GM21576 (cell line): ENCODE results near the gene TM7SF2.

Experiments
- ATAC-seq: cut with Tn5 transposase; IDR thresholded peaks from one replicate; pipeline ENCODE4 v1.9.1; 2021; ENCODE audit warnings: mild to moderate bottlenecking, moderate library complexity; ENCODE audit not compliant: unreplicated experiment

The TM7SF2 gene

GRCh38 chr11:65111744-65112545, at the start of gene TM7SF2:
TSS of gene TM7SF2 (plus strand) at chr11:65111872. CDS start at chr11:65112016, 144 bp downstream.
- ATAC-seq = peak; percentile 61

DNA sequence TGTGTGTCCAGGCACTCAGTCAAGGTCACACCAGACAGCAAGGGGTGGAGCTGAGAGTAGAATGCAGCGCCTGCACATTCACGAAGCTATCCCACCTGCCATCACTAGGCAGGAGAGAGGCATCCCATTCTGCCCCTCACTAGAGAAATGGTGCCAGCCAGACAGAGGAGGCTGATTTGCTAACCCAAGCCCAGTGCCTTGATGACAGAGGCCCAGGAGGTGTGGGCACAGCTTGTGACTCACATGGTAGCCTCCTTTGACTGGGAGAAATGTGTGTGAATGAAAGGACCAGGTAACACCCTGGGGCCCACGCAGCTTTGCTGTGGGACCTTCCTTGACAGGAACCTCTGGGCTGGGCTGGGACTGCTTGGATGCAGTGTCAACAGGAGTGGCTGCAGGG, 48.1 kb upstream of the TM7SF2 start:
- no peak for ATAC-seq

- no peak for ATAC-seq
Observed at GRCh38 chr11:65064847-65065240, 46.8 kb upstream of the TM7SF2 start.

DNA sequence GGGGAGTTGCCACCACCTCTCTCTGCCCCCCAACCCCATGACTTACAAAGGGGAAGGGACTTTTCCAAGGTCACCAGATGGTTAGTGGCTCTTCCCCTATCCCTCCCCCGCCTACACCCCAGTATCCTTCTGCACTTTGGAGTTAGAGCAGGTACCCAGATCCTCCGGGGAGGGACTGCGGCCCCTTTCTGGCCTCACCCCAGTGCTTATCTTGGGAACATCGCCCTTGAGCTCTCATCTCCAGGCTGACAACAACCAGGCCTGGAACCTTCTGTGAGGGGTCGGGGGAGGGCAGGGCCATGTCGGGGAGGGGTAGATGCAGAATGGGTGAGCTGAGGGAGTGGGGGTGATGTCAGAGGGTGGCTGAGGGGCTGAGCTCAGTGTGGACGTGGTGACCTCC, 45.8 kb upstream of the TM7SF2 start:
- ATAC-seq = no peak

GRCh38 chr11:65066315-65066714, 45.4 kb upstream of the TM7SF2 start:
- ATAC-seq = no peak

DNA sequence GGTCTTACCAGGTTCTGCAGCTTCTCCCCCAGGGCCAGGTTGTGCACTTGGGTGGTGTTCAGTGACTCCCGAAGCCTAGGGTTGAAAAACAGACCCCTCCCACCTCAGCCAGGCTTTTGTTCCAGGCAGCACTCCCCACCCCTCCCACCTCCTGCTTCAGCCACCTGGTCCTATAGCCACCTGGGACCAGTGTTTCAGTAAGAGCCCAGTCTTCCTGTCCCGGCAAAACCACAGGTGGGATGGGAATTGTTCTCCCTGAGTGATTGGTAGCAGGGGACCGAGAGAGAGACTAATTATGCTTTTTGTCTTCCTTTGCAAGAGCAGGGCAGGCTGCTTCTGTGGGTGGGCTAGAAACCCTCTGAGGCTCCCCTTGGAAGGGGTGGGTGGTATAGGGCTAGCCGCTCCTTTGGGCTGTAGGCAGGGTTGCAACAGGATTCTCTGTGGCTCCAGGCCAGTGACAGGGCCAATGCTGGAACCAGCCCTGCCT, 44.8 kb upstream of the TM7SF2 start:
- ATAC-seq = no peak

DNA sequence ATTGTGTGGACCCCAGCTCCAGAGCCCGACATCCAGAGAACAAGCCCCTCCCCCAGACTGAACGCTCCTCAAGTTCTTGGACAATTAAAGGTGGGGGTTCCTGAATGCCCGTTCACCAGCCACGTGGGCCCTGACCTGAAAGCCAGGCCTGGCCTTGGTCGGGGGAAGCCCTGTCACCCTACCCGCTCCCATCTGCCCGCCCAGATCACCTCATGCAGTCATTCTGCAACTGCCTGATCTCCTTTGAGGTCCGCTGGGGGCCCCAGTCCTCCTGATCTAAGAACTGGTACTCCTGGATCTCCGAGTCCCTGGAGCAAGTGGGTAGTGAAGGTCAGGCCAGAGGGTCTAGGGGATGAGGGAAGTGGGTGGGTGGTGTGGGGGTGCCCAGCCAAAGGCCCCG, 44.2 kb upstream of the TM7SF2 start:
- ATAC-seq = no peak

DNA sequence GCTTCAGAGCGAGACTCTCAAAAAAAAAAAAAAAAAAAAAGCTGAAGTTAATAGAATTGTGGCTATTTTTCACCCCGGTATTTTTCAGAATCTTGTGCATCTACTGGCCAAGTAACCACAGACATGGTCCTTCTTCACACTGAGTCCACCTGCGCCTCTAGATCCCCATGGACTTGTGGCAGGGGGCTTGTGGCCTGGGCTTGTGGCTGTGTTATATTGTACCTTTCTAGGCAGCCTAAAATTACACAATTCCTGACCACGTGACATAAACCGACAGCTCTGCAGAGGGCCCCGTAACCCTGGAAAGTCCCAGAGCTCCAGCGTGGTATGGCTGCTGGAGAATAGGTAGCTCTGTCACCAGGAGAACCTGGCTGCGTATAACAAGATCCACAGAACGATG, 42.5 kb upstream of the TM7SF2 start:
- no peak for ATAC-seq

- no peak for ATAC-seq
Observed at GRCh38 chr11:65071907-65072630, 39.6 kb upstream of the TM7SF2 start.

DNA sequence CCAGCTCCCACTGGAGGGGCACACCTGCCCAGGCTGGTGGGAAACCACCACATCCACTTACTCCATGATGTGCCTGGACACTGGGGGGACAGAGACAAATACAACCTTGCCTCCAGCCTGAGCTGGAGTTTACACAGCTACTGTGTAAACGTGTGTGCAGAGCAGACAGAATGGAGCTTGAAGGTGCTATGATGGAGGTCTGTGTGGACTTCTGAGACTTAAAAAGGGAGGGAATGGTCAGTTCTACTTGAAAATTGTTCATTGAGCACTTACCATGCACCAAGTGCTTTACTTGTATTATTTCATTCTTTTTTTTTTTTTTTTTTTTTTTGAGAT, 39.1 kb upstream of the TM7SF2 start:
- ATAC-seq = no peak

- no peak for ATAC-seq
Observed at GRCh38 chr11:65077451-65077850, 34.2 kb upstream of the TM7SF2 start.

DNA sequence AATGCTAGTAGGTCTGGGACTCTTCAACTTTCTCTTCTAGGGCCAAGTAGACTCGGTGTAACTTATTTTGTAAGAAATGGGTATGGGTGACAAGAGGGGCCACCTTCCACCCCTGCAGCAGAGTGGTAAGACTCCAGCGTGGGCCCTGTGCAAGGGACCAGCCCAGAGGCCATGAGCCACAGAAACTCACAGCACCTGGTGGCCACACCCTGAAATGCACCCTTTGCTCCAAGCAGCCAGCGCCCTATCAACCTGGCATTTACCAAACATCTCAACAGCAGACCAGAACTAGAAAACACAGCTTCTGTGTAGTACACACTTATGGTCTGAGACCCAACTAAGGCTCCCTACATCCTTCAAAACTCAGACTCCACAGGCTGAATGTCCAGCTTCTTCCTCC, 33.5 kb upstream of the TM7SF2 start:
- ATAC-seq = no peak

DNA sequence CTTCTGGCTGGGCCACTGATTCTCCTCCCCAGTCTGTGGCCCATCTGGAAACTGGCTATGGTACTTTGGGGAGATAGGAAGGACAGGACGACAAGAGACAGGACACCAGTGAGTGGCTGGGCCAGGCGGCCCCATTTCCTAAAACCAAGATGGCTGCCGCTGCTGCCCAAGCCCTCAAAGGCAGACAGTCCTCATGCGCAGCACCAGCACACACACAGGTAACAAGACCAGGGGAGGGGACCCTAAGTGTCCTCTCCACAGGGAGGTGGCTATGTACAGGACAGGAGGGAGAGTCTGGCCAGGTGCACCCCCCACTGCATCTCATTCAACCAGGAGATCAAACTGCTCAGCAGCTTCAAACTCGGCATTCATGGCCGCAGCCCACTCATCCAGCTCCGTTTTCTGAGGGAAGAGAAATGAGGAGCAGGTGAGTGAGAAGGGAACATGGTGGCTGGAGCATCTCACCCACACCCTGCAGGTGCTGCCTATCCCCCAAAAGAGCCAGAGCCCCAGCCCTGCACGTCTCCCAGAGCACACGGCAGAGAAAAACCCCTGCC, 32.8 kb upstream of the TM7SF2 start:
- no peak for ATAC-seq

DNA sequence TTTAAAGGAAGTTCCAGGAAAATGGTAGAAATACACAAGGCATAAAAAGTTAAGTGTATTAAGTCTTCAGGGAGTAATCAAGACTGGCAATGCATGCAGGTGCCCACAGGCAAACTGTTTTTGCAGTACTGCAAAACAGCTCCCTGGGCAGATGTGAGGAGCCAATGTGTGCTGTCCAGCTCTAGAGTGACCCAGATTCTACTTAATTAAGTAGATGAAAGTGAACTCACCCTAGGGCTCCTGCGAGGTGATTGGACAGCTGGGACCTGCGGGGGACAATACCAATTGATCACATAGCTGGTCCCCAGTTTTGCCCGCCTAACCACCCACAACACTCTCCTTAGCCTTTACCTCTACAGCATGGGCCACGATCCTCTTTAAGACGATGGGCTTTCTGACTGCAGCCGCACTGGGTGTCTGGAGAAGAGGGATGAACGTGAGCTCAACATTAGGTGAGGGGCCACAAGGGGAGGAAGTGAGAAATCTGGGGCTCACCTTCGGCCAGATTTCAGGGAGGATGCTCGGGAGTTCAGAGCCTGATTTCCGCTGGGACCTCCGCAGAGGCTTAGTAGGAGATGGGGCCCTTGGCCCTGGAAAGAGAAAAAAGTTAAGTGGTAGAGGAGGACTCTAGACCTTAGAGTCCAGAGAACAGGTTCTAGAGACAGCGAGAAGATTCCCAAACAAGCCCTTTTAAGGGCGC, 28.4 kb upstream of the TM7SF2 start:
- ATAC-seq = peak; percentile 11

- peak; percentile 71 for ATAC-seq
Observed at GRCh38 chr11:65083834-65084597, 27.7 kb upstream of the TM7SF2 start, which contains the start of the genes CDCA5 and ZFPL1. TSS of gene CDCA5 (minus strand) at chr11:65084040. CDS start at chr11:65083978, 62 bp downstream. TSS of gene ZFPL1 (plus strand) at chr11:65084222. CDS start at chr11:65084699, 477 bp downstream.

- no peak for ATAC-seq
Observed at GRCh38 chr11:65084598-65085375, 26.9 kb upstream of the TM7SF2 start.

DNA sequence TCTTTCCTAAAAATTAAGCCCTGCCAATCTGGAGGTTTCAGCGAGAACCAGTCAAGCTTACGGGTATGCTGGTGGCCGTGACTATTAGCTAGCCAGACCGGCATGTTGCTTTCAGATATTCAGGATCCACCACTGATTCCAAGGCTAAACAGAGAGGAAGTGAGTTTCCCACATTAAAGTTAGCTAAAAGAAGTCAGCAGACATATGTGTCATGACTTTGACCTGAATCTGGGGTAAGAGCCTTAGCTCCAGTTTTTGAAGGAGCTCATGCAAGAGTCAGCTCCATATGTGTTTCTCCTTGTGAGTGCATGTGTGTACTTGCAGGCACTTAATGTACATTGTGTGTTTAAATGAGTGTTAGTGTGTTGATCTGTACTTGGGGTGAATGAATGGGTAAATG, 26.2 kb upstream of the TM7SF2 start:
- no peak for ATAC-seq

DNA sequence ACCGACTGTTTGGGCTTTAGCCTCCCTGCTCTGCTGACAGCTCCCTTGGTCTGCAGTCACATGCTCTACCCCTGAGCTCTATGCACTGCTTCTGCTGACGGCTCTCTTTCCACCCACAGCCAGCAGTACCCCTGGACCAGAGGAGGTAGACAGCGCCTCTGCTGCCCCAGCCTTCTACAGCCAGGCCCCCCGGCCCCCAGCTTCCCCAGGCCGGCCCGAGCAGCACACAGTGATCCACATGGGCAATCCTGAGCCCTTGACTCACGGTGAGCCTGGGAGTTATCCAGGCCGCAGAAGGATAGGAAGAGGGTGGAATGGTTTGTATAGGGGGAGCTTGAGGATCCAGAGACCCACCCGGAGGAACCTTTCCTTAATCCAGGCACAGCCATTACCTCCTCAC, 24.9 kb upstream of the TM7SF2 start:
- no peak for ATAC-seq

DNA sequence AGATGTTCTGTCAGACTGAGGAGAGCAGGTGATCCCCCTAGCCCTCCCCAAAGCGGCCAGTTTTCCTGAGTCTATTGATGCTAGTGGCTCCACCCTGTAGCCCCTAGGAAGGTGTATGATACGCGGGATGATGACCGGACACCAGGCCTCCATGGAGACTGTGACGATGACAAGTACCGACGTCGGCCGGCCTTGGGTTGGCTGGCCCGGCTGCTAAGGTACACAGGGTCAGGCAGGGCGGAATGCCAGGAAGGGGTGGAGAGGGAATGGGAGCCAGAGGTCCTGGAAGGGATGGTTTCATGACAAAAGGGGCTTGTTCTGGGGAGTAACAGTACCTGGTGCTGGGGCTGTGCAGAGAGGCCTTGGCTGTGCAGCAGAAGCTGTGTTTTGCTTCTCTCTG, 24.5 kb upstream of the TM7SF2 start:
- no peak for ATAC-seq

DNA sequence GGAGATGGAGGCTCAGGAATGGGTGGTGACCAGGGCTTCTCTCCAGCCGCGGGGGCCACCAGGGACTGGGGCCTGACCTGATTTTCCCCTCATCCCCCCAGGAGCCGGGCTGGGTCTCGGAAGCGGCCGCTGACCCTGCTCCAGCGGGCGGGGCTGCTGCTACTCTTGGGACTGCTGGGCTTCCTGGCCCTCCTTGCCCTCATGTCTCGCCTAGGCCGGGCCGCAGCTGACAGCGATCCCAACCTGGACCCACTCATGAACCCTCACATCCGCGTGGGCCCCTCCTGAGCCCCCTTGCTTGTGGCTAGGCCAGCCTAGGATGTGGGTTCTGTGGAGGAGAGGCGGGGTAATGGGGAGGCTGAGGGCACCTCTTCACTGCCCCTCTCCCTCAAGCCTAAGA, 23.8 kb upstream of the TM7SF2 start:
- no peak for ATAC-seq
